ENCODE measurements around the gene TMEM238.
A peak's percentile ranks its signal among the peaks of the same experiment; 100 is the strongest.

Gene TMEM238

DNA sequence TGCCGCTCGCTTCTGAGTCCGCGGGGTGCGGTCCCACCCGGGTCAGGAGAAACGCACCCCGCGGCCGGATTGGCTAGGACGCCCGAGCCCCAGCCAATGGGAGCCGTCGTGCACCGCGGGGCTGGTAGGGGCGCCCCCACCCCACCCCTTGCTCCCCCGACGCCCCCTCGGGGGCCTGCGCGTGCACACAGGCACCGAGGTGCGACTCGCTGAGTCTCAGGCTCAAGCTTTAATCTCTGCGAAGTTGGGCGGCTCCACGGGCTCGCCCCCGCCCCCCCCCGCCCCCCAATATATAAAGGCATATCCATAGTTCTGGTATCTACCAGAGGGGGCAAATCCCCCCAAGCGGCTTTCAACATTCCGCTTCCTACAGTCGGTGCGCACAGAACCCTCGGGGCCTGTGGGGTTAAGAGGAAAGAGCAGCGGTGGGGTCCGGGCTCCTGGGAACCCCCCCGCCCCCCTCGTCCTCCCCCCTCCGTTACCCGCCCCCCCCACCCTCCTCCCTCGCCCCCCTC is 29.3 kb downstream of the TMEM238 start, which contains the start of gene COX6B2:
Gene COX6B2, minus strand, starts transcription at position 22 of the 515 bp plus-strand sequence. CDS start 198 bp downstream, outside the sequence.
- no peak for DNase-seq

DNA sequence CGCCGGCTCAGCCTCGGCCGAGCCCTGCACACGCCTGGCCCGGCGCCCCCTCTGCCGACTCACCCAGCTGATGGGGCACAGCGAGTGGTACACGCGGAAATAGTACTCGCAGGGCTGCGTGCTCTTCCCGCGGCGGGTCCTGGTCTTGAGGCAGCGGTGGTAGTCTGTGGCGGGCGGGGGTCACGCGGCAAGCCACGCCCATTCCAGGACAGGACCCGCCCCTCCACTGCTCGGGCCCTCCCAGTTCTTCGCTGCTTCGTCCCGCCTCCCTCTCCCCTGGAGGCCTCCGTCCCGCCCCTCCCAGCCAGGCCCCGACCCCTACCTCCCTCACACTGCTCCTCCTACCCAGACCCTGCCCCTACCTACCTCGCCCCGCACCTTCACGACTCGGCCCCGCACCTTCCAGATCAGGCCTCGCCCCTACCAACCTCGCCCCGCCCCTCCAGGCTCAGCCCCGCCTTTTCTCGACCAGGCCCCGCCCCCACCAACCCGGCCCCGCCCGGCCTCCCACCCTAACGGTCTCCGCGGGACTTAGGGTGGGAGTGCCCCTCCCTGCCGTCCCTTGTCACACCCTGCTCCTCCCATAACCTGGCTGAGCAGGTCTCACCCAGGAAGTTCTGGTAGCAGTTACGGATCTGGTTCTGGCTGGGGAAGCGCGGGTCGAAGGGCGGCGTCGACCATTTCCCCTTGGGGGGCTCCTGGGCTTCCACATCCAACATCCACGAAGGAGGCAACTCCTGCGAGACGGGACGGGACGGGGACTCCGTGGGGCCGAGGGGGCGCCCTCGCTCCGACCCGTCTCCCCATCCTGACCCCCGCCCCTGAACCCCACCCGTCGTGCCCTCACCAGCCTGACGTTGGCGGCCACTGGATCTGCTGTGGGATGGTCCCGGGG is 30.0 kb downstream of the TMEM238 start:
- no peak for DNase-seq

DNA sequence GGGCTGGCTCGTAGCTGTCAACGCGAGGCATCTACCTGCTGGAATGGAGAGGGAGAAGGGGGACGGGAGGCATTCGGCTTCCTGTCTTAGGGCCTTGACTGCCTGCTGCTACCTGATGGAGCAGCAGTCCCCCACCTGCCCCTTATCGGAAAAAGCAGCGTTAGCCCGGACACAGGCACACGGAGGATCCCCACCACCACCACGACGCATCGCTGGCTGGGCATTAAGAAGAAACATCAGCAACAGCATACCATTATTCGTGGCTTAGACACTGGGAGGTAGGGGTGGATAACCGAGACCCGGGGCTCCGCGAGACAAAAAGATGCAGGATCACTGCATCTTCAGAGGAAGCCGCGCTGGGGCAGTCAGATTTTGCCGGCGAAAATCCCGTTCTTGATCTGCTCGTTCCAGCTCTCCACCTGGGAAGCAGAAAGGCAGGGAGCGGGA is 30.7 kb downstream of the TMEM238 start:
- no peak for DNase-seq

DNA sequence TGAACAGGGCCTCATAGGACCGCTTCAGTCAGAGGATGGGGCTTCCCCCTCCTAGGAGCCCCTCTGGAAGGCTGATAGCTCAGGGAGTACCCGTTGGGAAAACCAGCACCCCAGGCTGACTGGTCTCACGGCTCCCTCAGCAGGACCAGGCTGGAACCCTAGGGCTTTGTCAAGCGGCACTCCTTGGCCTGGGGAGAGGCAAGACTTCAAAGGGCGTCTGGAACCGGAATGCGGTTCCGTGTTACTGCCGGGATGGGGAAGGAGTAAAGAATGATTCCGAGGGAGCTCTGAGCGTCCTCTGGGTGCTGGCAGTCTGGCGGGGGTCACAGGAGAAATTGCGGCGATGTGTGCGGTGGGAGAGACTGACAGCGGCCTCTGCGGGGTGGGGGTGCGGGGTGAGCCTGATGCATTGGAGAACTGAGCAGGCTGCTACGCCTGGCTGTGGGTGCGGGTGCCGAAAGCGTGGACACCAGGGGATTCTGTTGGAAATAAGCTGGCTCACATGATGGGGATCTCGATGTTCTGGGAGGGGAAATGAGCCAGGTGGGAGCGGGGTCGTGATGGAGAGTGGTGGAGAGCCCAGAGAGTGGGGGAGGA is 31.4 kb downstream of the TMEM238 start:
- DNase-seq, result no peak

DNA sequence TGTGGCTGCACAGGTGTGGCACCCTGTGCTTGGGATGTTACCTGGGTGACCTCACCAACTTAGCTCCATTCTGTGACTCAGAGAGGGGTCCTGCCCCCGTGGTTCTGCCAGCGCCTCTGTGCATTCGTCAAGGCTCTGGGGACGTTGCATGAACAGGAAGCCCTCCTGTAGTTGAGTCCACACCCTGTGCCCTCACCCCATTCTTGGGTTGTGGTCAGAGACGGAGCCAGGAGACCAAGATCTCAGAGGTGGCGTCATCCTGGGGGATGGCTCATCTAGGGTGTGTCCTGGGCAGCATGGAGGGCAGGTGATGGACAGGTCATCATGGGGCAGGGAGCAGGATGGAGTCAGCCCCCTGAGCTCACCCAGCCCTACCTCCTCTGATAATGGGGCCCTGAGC is 32.1 kb downstream of the TMEM238 start:
- no peak for DNase-seq

DNA sequence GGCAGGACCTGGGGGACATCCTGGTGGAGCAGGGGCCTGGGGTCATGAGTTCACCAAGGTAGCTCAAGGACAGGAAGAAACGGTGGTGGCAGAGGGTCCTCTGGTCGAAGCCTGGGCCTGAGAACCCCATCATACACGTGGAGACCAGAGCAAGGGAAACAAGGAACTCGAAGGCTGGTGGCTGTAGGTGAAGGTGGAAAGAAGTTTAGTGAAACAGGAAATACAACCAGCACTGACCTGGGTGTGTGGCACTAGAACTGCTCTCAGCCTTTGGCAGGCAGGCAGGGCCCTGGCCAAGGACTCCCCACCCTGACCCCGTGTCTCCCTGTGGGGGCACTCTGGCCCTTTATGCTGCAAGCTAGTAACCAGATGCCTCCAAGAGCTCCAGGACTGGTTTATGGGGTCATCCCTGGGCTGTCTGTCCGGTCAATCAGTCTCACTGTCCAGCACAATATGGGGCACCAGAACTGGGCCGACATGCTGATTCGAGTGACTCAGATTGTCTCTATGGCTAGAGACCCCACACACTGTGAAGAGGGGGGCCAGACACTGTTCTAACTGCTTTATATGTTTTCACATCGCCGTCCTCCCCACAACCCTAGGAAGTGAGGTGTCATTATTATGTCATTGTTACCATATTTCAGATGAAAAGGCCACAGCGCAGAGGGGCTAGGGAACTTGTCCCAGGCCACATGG is 33.3 kb downstream of the TMEM238 start:
- no peak for DNase-seq

DNA sequence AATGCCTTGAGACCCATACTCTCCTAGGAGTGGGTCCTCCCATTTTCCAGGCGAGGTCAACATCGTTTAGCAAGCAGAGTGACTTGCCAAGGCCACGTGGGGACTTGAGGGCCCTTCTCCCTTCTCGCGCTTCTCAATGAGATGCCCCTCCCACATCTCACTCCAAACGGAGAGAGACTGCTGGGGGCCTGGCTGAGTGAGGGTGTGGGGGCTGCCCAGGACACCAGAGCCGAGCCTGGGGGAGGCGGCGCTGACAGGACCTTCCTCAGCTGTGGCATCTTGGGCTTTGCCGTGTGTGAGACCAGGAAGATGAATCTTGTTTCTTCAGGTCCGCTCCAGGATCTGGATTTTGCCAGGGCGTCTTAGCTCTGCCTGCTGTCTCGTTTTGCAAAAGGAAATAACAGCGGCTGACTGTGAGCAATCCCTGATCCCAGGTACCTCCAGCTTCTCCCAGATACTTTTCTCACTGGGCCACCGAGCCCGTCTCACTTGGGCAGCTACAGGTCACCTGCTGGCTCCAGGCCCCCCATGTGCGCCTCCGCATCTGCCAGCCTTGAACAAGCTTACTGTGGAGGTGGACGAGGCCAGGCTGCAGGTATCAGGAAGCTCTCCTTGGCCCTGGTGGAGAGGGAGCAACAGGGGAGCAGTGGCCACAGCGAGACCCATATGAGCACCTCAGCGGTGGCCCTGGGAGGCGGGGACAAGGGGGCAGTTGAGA is 35.6 kb downstream of the TMEM238 start:
- DNase-seq, result no peak

DNA sequence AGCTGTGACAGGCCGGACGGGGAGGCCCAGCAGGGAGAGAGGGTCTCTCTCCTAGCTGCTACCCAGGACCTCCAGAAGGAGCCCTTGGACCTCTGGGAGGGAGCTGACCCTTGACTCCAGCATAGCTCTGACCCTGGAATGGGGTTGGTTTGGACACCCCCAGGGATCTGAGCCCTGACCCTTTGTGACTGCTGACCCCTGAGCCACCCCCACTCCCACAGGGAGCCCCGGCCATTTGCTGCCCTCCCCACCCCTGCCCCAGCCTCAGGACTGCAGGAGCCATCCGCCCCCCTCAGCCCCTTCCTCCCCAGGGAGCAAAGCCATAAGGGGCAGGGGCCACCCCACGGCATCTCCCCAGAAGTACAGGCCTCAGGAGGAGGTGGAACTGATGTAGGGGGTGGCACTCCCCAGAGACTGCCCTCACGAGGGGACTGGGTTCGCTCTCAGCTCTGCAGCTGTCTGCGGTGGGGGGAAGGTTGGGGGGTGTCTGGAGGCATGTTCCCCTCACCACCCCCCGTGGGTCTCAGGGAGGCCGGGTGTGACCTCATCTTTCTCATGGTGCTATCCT is 36.6 kb downstream of the TMEM238 start:
- no peak for DNase-seq

DNA sequence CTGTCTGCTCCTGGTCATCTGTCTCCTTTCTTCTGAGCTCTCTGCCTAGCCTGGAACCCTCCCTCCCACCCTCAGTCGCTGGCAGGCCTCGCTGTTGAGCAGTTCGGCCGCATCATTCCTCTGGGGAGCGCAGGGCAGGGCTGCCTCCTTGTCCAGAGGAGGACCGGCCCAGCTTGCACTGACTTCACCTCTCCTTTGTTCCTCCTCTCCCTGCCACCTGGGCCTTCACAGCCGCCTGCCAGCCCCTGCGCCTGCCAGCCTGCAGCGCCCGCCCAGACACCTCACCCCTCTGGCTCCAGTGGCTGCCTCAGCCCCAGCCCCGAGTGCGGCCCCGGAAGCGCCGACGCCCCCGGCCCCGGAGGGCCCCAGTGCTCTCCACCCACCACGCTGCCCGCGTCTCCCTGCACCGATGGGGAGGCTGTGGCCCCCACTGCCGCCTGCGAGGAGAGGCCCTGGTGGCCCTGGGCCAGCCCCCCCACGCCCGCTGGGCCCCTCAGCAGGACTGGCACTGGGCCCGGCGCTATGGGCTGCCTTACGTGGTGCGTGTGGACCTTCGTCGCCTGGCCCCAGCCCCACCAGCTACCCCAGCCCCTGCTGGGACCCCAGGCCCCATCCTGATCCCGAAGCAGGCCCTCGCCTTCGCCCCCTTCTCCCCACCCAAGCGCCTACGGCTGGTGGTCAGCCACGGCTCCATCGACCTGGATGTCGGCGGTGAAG is 37.2 kb downstream of the TMEM238 start:
- DNase-seq, result no peak

DNA sequence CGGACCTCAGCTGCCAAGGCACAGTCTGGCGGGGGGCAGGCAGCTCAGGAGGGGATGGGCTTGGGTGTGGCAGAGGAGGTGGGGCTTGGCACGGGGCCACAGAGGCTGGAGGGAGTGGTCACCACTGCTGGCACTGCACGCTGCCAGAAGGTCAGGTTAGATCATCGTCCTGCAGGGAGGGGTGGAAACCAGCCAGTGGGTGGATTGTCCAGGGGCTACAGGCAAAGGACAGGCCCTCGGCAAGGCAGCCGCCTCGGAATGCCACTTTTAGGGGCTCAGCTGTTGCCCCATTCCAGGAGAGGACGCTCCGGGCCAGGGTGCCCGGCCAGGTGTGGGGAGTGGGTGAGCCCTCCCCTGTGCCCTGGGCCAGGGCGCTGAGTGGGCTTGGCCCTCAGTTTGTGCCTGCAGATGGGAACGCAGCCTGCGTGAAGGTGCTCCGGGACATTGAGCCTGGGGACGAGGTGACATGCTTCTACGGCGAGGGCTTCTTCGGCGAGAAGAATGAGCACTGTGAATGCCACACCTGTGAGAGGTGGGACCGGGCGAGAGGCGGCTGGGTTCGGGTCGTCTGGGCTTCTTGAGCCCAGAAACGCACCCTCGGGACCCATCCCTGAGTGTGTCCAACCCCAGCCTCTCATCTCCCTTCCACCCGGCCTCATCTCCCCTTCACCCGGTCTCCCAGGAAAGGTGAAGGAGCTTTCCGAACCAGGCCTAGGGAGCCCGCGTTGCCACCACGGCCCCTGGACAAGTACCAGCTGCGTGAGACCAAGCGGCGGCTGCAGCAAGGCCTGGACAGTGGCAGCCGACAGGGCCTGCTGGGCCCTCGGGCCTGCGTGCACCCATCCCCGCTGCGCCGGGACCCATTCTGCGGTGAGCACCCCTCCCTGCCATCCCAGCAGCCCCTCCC is 38.0 kb downstream of the TMEM238 start:
- no peak for DNase-seq

DNA sequence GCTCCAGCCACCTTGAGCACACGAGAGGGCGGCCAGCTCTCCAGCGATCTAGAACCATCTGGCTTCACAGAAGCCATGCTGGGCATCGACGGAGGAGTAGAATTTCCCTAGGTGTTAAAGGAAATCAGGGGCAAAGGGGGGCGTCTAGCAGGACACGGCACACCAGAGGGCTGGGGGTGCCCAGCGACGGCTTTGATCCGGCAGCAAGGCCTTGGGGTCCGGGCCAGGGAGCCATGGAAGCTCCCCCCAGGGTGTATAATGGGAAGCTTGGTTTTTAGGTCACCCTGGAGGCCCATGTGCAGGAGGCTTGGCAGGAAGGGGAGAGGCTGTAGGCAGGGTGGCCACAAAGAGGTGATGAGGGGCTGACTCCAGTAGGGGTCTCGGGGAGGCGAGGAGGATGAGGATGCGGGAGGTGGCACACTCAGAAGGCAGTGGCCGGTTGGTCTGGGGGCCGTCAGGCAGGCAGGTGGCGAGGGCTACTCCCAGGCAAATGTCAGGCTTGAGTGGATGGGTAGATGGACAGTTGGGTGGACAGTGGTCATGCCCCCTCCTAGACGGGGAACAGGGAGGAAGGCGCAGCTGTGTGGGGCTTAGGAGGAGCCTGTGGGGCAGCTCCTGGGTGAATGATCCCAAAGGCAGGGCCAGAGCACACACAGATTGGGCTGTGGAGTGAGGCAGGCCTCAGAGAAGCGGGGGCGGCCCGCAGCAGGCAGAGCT is 38.8 kb downstream of the TMEM238 start:
- DNase-seq, result no peak

DNA sequence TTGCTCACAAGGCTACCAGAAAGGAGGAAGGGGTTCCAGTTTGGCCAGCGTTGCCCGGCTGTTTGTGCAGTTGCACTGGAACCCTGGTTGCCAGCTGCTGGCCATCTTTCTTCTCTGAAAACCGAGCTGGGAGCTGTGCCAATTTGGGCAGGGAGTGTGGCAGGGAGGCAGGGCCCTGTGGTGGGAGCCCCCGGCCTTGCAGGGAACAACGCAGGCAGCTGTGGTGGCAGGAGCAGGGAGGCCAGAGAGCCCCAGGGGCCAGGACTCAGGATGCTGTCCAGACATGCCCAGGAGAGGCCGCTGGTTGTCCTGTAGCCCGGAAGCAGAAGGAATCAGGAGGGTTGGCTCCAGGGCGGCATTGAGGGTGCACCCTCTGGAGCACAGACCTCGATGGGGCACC is 39.6 kb downstream of the TMEM238 start:
- no peak for DNase-seq

DNA sequence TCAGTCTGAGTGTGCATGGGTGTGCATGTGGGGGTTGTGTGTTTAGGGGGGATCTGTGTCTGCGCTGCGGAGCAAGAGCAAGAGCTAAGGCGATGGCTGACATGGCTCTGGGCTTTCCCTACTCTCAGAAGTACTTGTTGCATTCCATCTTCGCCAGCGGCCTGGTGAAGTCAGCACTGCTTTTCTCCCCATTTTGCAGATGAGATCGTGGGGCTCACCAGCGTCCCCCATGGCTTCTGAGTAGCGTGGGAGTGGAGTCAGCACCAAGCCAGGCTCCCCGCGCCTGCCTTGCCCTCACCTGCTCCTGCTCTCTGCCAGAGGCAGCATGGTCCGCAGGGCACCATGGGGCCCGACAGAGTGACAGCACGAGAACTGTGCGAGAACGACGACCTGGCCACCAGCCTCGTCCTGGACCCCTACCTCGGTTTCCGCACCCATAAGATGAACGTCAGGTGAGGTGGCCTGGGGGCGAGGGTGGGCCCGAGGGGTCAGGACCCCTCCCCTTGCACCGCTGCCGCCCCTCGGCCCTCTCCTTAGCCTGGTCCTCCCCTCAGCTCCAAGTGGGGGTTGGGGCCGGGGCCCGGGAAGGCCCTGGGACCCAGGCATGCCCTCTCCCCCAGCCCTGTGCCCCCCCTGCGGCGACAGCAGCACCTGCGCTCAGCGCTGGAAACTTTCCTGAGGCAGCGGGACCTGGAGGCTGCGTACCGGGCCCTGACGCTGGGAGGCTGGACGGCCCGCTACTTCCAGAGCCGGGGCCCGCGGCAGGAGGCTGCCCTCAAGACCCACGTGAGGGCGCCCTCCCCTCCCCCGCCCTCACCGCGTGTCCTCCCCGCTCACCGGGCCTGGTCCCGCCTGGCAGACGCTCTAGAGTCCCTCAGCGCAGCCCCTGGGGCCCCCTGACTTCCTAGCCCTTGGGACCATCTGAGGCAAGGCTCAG is 42.2 kb downstream of the TMEM238 start:
- no peak for DNase-seq

DNA sequence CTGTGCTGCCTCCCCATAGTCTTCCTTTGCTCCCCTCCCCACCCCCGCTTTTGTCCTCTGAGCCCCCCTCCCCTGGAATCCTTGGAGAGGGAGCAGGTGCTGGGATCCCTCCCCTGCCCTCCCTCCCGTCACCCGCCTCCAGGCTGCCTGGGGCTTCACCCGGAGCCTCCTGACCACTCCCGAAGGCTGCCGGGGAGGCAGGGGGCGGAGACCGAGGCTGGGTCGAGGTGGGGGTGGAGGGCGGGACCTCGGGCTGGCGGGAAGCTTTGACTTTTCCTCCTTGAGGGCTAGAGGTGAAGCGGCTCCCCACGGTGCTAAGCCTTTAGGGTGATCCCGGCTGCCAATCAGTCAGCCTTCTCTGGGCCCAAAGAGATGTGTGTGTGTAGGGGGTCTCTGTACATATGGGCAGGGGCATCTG is 42.9 kb downstream of the TMEM238 start:
- peak; percentile 16 for DNase-seq

DNA sequence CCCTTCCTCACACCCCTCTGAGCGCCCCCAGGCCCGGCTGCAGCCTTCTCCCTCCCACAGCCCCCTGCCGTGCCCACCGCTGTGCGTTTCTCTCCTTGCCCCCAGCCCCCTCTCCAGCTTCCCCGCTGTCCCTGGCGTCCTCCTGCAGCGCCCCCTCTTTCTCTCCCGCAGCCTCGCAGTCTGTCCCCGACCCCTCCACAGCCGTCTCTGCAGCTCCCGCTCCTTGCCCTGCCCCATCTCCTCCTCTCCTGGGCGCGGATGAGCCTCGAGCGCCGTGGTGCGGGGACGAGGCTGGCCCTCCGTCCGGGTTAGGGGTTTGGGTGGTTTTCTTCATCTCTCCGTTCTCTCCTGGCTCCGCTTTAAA is 43.3 kb downstream of the TMEM238 start:
- peak; percentile 16 for DNase-seq

DNA sequence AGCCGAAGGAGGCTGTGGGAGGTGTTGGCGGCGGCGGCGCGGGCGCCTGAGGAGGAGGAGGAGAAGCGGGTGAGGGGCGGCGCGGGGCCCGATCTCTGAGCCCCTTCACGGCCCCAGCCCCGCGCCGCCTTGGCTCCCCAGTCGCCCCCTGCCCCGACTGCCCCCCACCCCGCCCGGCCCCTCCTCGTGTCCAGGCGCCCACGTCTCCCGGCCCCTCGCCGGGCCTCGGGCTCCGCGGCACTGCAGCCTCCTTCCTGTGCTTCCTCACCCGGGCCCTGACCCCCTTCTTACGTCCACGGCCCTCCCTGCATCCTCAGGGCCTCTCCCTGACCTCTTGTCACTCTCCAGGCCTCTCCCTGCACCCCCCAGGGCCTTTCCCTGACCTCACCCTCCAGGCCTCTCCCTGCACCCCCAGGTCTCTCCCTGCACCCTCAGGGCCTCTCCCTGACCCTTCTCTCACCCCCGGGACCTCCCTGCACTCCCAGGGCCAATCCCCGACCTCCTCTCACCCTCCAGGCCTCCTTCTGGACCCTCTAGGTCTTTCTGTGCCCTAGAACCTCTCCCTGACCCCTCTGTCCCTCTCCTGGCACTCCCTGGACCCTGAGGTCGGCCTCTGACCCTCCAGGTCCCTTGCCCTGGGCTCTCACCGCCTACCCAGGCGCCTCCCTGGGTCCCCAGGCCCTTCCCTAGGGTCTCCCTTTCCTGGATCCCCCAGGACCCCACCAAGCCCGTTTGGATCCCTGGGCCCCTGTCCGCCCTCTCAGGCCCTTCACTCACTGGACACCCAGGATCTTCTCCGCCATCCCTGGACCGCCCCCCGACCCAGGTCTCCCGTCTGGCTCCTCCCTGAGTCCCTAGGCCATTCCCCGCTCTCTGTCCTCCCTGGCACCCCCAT is 44.0 kb downstream of the TMEM238 start:
- DNase-seq, result no peak

DNA sequence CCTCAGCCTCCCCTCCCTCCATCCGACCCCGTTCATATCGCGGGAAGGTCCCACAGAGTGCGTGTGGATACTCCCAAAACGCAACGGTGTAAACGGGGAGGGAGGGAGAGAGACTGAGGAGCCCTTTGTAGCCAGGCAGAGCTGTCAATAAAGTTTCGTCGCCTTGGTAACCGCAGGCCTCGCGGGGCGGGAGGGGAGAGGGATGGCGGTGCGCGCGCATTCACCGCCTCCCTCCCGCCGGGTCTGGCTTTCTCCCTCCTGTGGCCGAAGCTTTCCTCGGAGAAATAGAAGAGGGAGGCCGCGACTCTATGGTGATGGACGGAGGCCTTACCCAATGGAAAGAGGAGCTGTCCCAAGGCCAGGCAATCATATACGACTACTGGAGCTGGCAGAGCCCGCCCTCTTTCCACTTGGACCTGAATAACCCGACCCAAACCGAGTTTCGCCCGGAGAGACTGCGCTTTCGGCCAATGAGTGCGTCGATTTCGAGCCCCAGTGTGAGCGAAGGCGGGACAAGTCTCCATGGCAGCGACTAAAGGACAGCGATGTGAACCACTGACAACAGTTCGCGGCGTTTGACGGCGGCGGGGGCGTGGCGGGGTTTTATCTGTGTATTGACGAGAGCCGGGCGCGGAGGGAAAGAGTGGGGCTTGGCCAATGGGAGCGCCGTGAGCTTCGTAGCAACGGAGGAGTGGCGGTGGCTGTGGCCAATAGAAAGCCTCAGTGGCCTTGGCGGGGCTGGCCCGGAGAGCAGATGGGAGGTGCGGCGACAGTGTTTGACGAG is 44.8 kb downstream of the TMEM238 start, which contains the start of gene KMT5C:
Gene KMT5C, plus strand, starts transcription at position 772 of the 784 bp plus-strand sequence. CDS start 2,061 bp downstream, outside the sequence.
- DNase-seq, result peak; percentile 100
